ENCODE measurements around the gene CAPZA1. TPM values are rescaled to one million over a fixed set of nuclear protein-coding genes. Genes with fewer than 3 reads are reported as not detected.

Gene CAPZA1
- total RNA-seq, 4 donors from 2014 or later: 102 to 209 (median 165) TPM

DNA sequence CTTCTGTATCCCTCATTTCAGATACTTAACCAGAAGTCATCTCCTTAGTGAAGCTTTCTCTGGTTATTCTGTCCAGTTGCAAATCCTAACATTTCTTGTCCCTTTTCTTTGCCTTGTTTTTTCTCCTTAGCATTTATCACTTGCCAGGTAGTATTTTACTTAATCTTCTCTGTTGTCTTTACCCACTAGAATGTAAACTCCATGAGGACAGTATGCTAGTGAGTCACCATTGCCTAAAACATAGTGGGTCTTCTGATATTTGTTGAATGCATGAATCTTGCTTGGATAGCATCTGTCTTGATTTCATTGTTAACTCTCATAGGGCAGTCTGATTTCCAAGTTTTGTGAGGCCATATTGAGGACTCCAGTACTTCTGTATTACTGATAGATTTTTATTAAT is 9.6 kb downstream of the CAPZA1 start:
- TF ChIP-seq, protein P1, sequence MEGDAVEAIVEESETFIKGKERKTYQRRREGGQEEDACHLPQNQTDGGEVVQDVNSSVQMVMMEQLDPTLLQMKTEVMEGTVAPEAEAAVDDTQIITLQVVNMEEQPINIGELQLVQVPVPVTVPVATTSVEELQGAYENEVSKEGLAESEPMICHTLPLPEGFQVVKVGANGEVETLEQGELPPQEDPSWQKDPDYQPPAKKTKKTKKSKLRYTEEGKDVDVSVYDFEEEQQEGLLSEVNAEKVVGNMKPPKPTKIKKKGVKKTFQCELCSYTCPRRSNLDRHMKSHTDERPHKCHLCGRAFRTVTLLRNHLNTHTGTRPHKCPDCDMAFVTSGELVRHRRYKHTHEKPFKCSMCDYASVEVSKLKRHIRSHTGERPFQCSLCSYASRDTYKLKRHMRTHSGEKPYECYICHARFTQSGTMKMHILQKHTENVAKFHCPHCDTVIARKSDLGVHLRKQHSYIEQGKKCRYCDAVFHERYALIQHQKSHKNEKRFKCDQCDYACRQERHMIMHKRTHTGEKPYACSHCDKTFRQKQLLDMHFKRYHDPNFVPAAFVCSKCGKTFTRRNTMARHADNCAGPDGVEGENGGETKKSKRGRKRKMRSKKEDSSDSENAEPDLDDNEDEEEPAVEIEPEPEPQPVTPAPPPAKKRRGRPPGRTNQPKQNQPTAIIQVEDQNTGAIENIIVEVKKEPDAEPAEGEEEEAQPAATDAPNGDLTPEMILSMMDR (IDR thresholded peaks at IDR 0.05; ENCODE audit: low read depth): no peak

DNA sequence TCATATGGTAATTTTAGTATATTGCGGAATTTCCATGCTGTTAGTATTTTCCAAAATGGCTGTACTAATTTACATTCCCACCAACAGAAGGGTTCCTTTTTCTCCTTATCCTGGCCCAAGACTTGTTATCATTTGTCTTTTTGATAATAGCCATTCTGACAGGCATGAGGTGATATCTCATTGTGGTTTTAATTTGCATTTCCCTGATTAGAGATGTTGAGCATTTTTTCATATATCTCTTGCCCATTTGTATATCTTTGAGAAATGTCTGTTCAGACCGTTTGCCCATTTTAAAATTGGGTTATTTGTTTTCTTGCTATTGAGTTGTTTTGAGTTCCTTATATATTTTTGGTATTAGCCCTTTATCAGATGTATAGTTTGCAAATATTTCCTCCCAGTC is 14.0 kb downstream of the CAPZA1 start:
- TF ChIP-seq, protein P1 (IDR thresholded peaks at IDR 0.05; ENCODE audit: low read depth): no peak

DNA sequence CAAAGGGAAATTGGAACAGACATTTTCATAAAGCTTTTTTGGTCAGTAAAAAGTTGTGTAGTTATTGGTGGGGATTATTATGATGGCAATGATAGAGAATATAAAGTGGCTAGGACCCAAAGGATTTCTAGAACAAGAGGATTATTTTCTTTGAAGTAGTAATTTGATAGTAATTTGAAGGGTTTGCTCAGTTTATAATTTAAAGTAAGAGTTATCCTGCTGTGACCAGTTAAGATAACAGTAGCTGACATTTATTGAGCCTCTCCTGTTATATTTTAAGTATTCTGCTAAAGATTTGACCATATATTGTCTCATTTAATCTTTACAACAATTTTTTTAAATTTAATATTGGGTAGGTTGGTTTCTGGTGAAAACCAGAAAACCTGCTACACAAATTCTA is 14.7 kb downstream of the CAPZA1 start:
- TF ChIP-seq, protein P1 (IDR thresholded peaks at IDR 0.05; ENCODE audit: low read depth): no peak

DNA sequence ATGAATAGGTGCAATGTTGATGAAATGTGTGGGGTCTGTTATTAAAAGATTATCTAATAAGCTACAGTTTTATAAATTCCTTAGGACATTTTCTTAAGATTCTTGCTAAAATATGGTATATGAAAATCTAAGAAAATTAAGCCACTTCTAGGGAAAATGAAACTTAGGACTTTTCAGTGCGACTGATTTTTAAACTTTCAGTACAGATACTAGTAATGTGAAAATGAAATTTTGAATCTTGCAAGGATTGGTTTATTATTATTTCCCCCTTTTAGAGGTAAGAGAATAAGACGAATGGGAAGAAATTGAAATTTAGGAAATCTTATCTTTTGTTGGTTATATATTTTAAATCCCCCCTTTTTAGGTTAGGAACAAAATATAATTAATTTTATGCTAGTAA is 16.4 kb downstream of the CAPZA1 start:
- TF ChIP-seq, protein P1 (IDR thresholded peaks at IDR 0.05; ENCODE audit: low read depth): no peak

DNA sequence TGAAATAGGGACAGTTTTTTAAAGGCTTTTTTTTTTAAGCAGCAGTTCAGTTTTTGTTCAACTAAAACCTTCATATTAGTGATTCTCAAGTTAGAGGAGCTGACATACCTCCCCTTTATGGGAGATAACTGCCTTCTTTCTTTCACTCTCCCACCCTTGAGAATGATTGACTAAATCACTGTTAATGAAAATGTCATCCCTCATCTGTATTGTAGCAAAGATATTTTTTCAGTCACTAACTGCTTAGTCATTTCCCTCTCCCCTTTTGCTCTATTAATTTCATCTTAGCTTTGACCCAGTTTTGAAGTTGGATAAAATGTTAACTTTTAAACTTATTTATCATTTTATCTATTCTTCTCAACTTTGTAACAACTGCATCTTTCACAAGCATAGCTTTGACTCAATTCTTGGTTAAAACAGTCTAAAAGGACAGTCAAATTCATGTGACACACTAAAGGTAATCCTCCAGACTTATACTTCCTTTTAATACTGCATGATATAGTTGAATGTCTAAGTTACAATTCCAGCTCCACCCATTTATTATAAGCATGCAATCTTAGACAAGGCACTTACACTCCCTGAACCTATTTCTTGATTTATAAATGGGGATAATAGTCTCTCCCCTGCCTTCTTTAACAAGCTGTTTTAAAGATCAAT is 17.1 kb downstream of the CAPZA1 start:
- TF ChIP-seq, protein P1 (IDR thresholded peaks at IDR 0.05; ENCODE audit: low read depth): no peak

DNA sequence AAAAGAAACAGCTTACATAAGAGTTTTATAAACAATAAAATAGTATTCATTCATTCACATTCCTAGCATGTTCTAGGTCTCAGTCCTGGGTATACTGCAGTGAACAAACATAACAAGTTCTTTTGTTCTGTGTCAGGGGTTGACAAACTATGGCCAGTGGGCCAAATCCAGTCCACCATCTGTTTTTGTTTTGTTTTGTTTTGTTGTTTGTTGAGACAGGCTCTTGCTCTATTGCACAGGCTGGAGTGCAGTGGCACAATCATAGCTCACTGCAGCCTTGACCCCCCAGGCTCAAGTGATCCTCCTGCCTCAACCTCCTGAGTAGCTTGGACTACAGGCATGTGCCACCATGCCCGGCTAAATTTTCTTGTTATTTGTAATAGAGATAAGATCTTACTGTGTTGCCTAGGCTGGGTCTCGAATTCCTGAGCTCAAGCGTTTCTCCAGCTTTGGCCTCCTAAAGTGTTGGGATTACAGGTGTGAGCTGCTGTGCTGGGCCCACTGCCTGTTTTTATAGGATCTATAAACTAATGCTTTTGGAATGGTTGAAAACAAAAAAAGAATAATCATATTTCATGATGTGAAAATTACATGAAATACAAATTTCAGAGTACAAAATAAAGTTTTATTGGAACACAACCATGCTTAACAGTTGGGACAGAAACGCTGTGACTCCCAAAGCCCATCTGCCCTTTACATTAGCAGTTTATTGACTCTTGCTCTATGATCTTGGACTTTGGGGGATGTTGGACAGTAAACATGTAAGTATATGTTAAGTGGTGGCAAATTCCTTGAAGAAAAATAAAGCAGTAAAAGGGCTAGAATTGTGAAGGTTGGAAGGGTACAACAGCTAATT is 17.9 kb downstream of the CAPZA1 start:
- TF ChIP-seq, protein P1 (IDR thresholded peaks at IDR 0.05; ENCODE audit: low read depth): no peak

DNA sequence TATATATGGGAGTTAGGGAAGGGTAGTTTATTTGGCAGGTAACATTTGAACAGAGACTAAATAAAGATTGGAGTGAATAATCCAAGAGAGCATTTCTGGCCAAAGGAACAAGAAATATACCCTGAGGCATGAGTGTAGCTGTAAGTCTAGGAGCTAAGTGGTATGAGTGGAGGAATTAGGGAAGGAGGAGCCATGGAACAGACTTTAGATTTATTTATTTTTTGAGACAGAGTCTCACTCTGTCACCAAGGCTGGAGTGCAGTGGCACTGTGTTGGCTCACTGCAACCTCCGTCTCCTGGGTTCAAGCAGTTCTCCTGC is 18.4 kb downstream of the CAPZA1 start:
- TF ChIP-seq, protein P1 (IDR thresholded peaks at IDR 0.05; ENCODE audit: low read depth): no peak
